GM18868 (cell line): ENCODE measurements around the gene EGF.
"Not testable (repeated sequence)": the region's sequence is repeated elsewhere in the genome, so short reads cannot be mapped to it uniquely, and the experiment has no call there.

Source experiments
- ATAC-seq: cut with Tn5 transposase; IDR thresholded peaks from one replicate; pipeline ENCODE4 v1.9.1; 2021; ENCODE audit warnings: mild to moderate bottlenecking, moderate library complexity; ENCODE audit not compliant: unreplicated experiment

EGF gene

DNA sequence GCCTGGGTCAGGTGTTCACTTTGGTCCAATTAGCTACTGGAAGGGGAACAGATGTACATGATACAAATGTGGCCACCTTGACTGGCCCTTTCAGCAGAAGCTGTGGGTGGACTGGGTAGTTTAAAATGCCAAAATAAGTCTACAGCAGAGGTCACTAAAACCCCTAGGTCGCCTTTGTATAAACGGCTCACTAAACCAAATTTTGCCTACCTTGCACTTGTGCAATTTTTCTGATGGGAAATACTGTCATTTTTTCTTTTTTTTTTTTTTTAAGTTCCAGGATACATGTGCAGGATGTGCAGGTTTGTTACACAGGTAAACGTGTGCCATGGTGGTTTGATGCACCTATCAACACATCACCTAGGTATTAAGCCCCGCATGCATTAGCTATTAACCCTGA lies 109.8 kb downstream of the EGF start:
- ATAC-seq, result no peak

DNA sequence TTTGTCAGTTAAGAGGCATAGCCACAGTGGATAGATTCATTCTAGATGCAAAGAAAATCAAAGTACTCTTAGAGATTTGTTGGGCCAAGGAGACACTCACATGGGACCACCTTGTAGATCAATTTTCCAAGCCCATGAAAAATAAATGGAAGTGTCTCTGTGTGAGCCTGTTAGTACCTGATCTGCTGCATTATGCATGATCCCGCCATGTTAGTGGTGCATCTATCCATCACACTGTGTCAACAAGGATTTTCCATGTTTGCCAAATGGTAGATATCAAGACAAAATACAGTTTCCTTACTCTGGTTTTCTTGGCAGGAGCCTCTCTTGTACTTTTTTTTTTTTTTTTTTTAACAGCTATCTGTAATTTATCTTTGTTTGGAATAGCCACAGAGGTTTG lies 112.4 kb downstream of the EGF start:
- no peak for ATAC-seq

DNA sequence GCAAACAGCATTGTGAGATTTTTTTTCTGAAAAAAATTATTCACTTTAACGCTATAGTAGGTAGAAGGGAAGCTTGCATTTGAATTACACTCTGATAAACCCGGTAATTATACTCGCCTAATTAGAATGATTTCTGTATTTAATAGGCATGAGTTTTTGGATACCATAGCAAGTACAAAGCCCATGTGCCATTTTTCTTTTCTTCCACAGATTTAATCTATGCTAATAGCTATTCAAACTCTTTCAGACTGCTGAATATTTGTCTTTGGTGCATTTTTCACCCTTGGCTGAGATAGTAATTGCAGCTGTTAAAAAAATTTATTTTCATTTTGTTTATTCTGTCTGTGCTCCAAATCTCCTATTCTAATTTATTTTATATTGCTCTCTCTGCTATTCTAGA lies 113.0 kb downstream of the EGF start:
- ATAC-seq, result no peak

DNA sequence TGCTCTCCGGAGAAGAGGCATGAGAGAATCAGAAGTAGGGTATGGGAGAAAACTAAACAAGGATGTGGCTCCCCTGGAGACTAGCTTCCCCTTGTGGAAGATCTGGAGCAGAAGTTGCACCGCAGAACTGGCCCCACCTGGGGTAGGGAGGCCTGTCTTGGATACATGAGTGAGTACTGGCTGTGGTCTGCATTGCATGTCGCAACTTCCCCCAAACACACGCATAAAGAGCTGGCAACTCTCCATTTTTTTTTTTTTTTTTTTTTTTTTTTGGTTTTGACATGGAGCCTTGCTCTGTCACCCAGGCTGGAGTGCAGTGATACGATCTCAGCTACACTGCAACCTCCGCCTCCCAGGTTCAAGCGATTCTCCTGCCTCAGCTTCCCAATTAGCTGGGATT lies 119.9 kb downstream of the EGF start:
- ATAC-seq, result no peak

DNA sequence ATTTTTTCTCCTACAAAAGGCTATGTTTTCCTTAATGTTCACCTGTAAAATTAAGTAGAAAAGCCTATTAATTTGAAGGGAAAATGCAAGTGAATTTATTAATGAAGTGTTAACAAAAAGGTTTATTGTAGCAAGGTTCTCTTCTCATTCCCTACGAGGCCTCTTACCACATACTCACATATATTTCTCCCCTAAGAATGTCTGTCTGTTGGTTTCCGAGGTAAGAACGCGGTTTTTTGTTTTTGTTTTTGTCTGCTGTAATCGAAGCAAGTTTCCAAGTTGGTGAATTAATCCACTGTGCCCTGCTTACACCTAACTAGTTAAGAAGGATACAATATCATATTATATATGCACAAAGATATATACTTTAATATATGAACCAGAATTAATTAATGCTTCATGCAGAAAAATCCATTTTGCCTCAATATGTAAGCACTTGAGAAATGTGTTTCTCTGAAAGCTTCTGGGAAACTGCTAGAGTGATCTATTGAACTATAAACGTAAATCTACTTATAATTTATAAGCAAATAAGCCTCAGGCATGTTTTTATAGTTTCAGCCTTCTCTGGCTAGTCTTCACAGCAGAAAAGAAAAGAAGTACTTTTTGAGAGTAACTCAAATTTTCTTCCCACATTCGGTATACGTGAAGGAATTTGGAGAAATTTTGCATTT lies 120.8 kb downstream of the EGF start:
- no peak for ATAC-seq

DNA sequence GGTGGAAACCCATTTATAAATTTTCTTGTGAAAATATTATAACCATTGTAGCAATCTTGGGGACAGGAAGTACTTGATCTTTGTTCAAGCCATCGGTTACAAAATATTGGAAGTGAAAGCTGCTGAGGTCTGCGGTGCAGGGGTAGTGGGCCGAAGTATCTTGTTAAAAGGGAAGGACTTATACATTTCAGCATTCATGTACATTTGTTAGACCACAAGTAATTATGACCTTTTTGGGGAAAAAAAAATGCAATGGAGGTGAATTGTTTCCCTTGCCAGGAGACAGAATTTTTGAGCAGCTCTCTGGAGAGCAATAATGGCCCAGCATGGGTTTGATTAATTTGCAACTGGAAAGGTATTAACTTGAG lies 121.3 kb downstream of the EGF start:
- peak; percentile 96 for ATAC-seq

DNA sequence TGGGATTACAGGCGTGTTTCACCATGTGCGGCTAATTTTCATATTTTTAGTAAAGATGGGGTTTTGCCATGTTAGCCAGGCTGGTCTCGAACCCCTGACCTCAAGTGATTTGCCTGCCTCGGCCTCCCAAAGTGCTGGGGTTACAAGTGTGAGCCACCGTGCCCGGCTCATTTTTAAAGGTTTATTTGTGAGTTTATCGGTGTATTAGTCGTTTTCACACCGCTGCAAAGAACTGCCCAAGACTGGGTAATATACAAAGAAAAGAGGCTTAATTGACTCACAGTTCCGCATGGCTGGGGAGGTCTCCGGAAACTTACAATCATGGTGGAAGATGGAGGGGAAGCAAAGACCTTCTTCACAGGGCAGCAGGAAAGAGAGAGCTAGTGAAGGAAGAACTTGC lies 126.5 kb downstream of the EGF start:
- not testable (repeated sequence) for ATAC-seq

DNA sequence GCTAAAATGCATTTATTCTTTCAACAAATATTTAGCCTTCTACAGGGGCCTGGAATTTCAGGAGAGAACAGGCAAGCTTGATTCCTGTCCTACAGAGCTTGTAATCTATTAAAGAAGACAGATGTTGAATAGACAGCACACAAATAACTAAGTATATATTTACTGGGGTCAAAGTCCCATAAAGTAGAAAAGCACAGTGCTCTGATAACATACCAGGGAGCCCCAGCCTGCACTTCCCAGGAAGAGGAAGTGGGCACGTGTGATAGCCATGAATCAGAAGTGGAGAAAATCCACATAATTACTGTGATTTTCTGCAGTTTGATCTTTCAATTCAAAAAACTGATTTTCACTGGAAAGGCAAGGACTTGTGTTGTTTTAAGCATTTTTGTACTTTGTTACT lies 129.1 kb downstream of the EGF start:
- no peak for ATAC-seq

DNA sequence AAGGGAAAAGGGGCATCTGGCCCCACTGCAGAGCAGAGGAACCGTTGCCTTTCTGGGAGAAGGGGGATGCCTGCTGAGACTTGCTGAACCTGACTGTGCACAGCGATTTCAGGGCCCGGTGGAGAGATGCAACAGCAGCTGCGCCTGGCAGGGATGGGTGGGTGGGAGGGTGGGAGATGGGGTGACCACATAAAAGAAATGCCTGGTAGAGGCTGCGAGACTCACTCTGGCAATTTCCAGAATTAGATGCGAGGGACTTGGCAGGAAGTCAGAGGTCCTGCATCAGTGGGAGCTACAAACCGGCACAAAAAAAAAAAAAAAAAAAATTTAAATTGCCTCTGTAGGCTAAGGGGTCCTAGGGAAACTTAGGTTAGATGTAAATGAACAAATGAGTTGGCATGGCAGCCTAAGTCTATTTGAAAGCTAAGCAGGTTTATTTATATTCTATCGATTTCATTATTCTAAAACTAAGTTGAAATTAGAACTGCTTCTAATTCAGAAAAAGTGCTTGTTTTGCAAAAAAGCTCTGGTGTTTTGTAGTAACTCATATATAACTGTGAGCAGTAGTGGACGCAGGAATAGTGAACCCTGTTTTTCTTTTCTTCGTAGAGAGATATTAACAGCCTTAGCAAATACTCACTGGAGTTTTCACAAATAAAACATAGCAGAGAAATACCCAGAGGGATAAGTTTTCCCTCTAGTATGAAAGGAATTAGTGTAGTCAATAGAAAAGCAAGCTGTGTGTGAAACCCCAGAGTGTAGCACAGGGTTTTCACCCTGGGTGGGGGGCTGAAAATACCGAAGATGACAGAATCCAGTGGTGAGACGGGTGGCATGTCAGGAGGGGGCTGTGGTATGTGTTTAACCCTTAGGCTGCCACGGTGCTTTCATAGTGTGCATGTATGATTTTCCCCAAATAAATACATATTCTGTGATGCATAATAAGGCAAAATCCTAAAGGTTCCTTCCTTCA lies 130.1 kb downstream of the EGF start:
- no peak for ATAC-seq

DNA sequence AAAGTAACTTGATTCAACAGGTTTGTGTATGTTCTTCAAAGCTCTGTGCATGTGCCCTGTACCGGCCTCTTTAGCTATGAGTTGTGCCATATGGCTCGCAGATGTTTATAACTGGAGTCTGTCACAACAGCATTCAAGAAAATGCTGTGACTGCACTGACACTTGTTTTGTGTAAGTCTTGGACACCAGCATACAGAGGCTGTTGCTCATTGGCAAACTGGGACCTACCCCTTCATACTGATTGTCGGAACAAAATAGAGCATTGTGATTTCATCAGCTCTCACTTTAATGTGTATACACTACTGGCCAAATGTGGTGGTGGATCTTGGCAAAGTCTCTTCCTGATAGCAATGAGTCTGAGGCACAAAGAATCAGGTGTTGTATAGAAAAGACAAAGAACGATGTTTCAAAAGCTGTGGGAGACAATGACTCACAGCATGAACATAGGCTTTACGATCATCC lies 133.9 kb downstream of the EGF start:
- ATAC-seq, result no peak

DNA sequence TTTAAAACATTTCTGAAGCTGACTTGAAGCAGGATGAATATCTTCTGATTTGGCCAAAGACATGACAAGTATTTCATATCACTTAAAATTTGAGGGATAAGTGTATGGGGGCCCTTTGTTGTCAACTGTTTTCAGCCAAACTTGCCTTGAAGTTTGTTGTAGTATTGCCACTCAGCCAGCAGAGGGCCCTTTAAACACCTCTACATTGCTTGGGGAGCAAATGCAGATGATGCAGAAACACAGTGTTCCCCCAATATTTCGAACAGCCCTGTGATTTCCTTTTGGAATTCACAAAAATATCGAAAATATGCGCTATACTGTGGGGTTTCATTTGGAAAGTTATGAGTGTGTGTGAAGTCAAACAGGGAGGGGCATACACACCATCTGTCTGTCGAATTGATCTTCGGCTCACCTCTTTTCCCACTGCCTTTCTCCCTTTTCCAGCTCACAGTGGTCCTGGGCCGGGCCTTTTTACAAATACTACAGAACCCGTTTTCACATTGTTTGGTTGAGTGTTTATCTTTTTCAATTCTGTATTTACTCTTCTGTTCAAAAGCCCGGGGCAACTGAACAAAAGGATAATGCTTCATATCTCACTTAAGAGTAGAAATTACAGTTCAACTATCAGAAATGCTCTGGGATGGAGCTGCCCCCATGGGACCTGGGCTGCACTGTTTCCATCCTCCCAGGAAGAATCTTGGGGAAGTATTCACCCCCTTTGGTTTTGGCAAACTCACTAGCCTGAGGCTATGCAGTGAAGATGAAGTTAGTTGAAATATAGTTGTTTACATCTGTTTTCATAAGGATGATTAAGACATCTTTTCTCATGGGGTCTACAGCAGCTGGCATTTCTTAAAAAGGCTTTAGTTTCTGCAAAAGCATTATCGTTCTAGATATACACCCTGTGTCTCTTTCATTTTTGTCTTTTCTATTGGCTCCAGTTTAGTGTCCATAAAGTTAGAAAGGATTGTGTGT lies 137.6 kb downstream of the EGF start:
- ATAC-seq, result peak; percentile 79

DNA sequence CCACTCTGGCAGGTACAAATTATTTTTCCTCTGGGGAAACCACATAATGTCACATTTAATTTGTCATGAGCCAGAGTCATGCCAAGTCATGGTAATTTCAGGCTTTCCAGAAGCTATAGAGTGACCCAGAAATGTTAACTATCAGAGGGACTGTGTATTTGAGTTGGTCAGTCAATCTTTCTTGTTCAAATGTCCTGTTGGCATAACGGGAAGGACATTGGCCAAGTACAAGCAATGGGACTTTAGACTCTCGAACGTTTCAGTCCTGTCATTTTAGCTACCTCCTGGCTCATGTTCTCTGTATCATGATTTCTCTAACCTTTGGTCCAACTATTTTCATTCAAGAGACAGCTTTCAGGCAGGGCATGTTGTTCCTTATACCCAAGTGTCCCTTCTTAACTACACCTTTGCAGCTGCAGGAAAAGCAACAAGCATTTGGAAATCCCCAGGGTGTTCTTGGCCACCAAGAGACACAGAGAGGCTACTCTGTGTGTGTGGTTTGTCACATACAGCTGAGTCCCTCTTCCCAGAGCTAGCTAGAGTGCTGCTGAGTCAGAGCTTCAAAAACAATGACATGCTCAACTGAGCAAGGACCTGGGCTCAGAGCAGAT lies 142.6 kb downstream of the EGF start:
- peak; percentile 92 for ATAC-seq

DNA sequence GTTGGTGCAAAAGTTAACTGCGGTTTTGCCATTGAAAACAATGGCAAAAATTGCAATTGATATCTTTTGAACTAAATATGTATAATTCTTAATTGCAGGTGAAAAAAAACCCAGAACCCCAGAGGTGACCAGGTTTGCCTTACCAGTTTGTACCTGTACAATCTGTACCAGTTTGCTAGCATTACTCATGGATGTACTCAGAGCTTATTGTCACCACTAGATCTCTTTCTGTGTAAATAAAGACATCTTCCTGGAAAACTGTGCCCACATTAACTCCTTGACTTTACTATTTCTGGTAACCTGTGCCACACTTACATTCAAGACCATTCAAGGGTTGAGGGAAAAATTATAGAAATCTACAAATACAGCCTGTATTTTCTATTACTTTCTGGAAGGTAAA lies 146.0 kb downstream of the EGF start:
- no peak for ATAC-seq

DNA sequence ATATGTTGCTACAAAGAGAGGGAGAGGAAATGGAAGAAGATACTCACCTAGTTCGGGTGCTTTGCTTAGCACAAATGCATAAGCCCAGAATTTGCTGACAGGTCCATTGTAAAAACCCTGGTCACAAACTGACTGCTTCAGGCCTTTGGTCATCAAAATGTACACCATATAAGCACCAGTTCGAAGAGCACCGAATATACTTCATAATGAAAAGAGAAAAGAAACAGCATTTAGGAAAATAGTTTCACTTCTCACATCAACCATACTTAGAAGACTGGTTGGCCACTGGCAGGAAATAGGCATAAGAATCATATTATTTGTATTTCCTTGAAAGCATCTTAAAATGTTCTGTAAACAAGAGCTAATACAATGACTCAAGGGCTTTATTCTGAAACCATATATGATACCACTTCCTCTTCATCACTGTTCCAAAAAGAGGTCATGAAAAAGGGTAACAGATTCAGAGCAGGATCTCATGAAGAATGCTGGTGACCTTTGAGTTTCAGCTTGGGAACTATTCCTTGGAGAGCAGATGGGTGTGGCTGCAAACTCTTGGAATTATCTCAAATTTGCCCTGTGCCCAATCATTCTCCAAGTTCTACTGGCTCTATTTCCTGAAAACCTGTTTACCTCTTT lies 147.0 kb downstream of the EGF start:
- peak; percentile 74 for ATAC-seq

DNA sequence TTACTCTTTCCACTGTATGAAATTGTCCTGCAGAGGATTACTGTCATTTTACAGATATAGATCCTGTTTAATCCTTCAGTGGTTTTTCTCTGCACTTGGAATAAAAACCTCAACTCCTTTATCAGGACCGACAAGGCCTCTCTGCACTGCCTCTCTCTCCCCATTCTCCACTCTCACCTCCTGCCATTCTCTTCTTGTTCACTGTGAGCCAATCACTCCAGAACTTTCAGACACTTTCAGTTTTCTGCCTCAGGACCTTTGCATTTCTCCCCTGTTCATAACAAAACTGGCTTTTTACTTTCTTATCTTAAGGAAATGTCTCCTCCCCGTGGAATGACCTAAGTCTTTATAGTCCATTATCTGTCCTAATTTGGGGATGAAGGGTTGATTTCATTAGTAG lies 148.4 kb downstream of the EGF start:
- ATAC-seq, result no peak
